Endodermal cell (in vitro differentiated cells): ENCODE data around the gene SRSF4. TPM values are rescaled to one million over a fixed set of nuclear protein-coding genes. Genes with fewer than 3 reads are reported as not detected.
A peak's percentile ranks its signal among the peaks of the same experiment; 100 is the strongest.

Experiments used
- DNase-seq: peaks from one replicate; pipeline ENCODE4 v3.0.0-alpha.2; 2017
- H3K27ac ChIP-seq: 2 replicates; pipeline ENCODE4 v1.5.1; 2013; ENCODE audit warnings: mild to moderate bottlenecking, low read depth, low read length, moderate library complexity
- H3K27me3 ChIP-seq: 2 replicates; pipeline ENCODE4 v1.6.1; 2013; ENCODE audit warnings: mild to moderate bottlenecking, low read length, moderate library complexity; ENCODE audit not compliant: insufficient read depth, control insufficient read depth, poor library complexity, severe bottlenecking
- H3K36me3 ChIP-seq: 2 replicates; pipeline ENCODE4 v1.7.0; 2013; ENCODE audit warnings: mild to moderate bottlenecking, low read length, moderate library complexity; ENCODE audit not compliant: control insufficient read depth, insufficient read depth
- H3K4me1 ChIP-seq: one replicate; pipeline ENCODE4 v1.7.0; 2013; ENCODE audit warnings: low read length; ENCODE audit not compliant: control insufficient read depth, insufficient read depth
- H3K4me3 ChIP-seq: 2 replicates; pipeline ENCODE4 v1.5.1; 2013; ENCODE audit warnings: mild to moderate bottlenecking, low read length, moderate library complexity
- H3K9ac ChIP-seq: 2 replicates; pipeline ENCODE4 v1.6.1; 2013; ENCODE audit warnings: mild to moderate bottlenecking, low read length, moderate library complexity; ENCODE audit not compliant: poor library complexity, severe bottlenecking; ENCODE audit errors: extremely low read depth
- H3K9me3 ChIP-seq: 2 replicates; pipeline ENCODE4 v1.6.1; 2013; ENCODE audit warnings: mild to moderate bottlenecking, low read length, moderate library complexity; ENCODE audit not compliant: control insufficient read depth
- H3K27ac Mint-ChIP-seq: 2 replicates; pipeline ENCODE4 v1.8.0; 2020; ENCODE audit warnings: mixed read lengths
- H3K27me3 Mint-ChIP-seq: 2 replicates; pipeline ENCODE4 v1.8.0; 2021; ENCODE audit warnings: mild to moderate bottlenecking, mixed read lengths; ENCODE audit not compliant: insufficient read depth
- H3K36me3 Mint-ChIP-seq: 2 replicates; pipeline ENCODE4 v1.8.0; 2020; ENCODE audit warnings: low read depth, mixed read lengths
- H3K4me1 Mint-ChIP-seq: 2 replicates; pipeline ENCODE4 v1.8.0; 2020; ENCODE audit warnings: mixed read lengths
- H3K4me3 Mint-ChIP-seq: 2 replicates; pipeline ENCODE4 v1.8.0; 2020; ENCODE audit warnings: mild to moderate bottlenecking, moderate library complexity, mixed read lengths
- H3K9me3 Mint-ChIP-seq: 2 replicates; pipeline ENCODE4 v1.8.0; 2020; ENCODE audit warnings: mild to moderate bottlenecking, mixed read lengths
- WGBS, 2 experiments: methylation state at CpG; one replicate each; pipeline versions ENCODE4 v1.1.5 to v1.1.7; 2013; ENCODE audit warnings: missing lambda C conversion rate in 2 of 2, mixed read lengths in 1 of 2; ENCODE audit not compliant: insufficient coverage in 1 of 2, insufficient read length in 1 of 2; 5-methylcytosine and 5-hydroxymethylcytosine counted together
- total RNA-seq, 2 donors: library from RNA; stranded (reverse); fragmentation: NEBNext Ultra II Directional in 1 of 2; extraction: Animal tissue kit (Norgen Biotek cat#: 25700) in 1 of 2; gene quantifications; 2 replicates in 1 of 2; 3 replicates in 1 of 2; pipeline ENCODE4 v1.2.1, GENCODE V29; 2021
- TF ChIP-seq, protein P1 (sequence below): fragments of 200-600 bp; sonication (generic); conservative IDR thresholded peaks from 2 replicates; pipeline ENCODE4 v1.5.0; 2021; ENCODE audit warnings: antibody characterized with exemption, mild to moderate bottlenecking

SRSF4 gene
- total RNA-seq, 2 donors from 2014 or later = 89.1 to 107 TPM

DNA sequence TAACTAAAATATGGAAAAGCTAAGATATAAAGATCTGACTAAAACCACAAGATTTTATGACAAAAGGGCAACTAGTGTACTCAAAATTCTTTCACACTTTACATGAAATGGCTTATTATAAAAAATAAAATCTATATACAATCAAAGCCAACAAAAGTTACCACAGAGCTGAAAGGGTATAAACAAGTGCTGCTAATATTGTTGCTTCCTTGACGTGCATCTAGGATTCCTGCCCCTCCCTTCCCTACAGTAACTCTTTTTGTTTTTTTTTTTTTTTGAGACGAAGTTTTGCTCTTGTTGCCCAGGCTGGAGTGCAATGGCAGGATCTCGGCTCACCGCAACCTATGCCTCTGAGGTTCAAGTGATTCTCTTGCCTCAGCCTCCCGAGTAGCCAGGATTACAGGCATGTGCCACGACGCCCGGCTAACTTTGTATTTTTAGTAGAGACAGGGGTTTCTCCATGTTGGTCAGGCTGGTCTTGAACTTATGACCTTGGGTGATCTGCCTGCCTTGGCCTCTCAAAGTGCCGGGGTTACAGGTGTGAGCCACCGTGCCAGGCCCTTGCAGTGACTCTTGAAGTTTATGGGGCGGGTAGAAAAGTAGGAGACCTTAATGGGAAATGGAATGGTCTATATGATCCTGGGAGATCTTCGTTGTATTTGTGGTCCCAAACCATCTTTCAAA, 4.5 kb downstream of the SRSF4 start:
- TF ChIP-seq, protein P1, sequence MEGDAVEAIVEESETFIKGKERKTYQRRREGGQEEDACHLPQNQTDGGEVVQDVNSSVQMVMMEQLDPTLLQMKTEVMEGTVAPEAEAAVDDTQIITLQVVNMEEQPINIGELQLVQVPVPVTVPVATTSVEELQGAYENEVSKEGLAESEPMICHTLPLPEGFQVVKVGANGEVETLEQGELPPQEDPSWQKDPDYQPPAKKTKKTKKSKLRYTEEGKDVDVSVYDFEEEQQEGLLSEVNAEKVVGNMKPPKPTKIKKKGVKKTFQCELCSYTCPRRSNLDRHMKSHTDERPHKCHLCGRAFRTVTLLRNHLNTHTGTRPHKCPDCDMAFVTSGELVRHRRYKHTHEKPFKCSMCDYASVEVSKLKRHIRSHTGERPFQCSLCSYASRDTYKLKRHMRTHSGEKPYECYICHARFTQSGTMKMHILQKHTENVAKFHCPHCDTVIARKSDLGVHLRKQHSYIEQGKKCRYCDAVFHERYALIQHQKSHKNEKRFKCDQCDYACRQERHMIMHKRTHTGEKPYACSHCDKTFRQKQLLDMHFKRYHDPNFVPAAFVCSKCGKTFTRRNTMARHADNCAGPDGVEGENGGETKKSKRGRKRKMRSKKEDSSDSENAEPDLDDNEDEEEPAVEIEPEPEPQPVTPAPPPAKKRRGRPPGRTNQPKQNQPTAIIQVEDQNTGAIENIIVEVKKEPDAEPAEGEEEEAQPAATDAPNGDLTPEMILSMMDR = no peak
- Mint-ChIP-seq H3K27ac (peak overlapping the region; percentile 81), H3K4me3 (no peak overlapping the region), H3K27me3 (no peaks in the 10 kb centered on the region), H3K4me1 (peaks cover 22% of the 10 kb centered on the region), H3K36me3 (peaks cover 42% of the 10 kb centered on the region), H3K9me3 (peaks cover 3% of the 10 kb centered on the region)
- H3K9ac ChIP-seq = no peak overlapping the region
- no peaks in the 10 kb centered on the region for H3K4me1 ChIP-seq
- H3K27me3 ChIP-seq = no peaks in the 10 kb centered on the region
- H3K4me3 ChIP-seq = no peak overlapping the region
- H3K9me3 ChIP-seq = peaks cover 5% of the 10 kb centered on the region
- 95 to 96% methylated on average over 10 to 12 of the region's 12 CpGs for whole genome bisulfite sequencing, 2 experiments
- H3K36me3 ChIP-seq = peaks cover 46% of the 10 kb centered on the region
- no peak overlapping the region for H3K27ac ChIP-seq
- peak; percentile 38 for DNase-seq

DNA sequence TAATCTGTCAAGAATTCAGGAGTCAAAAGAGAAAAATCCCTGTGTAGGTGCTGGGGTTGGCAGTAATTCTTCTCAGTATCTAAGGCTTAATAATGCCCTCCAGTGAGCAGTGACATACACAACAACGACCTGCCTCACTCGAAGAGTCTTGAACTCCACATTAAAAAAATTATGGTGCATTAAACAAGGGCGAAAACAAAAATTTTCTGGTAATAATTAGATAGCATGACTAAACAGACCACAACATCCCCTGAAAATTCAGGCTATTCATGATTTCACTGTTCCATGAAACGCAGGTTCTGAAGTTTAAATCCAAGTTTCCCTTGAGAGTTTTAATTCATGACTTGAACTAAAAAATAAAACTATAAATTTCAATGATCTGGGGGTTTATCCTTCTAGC, 5.1 kb downstream of the SRSF4 start:
- peak; percentile 7 for DNase-seq
- H3K4me3 ChIP-seq = no peak overlapping the region
- Mint-ChIP-seq H3K36me3 (peaks cover 46% of the 10 kb centered on the region), H3K27me3 (no peaks in the 10 kb centered on the region), H3K9me3 (peaks cover 3% of the 10 kb centered on the region), H3K4me3 (no peak overlapping the region), H3K27ac (no peak overlapping the region), H3K4me1 (peaks cover 23% of the 10 kb centered on the region)
- H3K27ac ChIP-seq = no peak overlapping the region
- H3K9me3 ChIP-seq = peaks cover 5% of the 10 kb centered on the region
- peaks cover 52% of the 10 kb centered on the region for H3K36me3 ChIP-seq
- peaks cover 3% of the 10 kb centered on the region for H3K4me1 ChIP-seq
- WGBS, 2 experiments = 82% methylated on average over 4 of the region's 4 CpGs; no CpG with 5 or more reads in 1 of the 2 experiments
- TF ChIP-seq, protein P1 = no peak
- H3K27me3 ChIP-seq = no peaks in the 10 kb centered on the region
- no peak overlapping the region for H3K9ac ChIP-seq

DNA sequence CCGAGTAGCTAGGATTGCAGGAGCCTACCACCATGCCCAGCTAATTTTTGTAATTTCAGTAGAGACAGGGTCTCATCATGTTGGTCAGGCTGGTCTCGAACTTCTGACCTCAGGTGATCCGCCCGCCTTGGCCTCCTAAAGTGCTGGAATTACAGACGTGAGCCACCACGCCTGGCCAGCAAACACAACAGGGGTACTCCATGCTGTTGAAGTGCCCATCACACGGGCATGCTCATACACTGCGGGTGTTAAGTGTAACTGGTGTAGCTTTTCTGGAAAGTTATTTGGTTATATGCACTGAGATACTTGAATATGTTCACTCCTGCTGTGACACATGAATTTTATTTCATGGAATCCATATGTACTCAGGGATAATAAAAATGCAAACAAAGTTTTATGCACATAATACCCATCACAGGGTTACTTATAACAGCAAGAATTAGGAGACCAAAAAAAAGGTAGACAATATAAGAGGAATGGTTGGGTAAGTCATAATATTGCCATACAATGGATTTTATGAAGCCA, 9.2 kb downstream of the SRSF4 start:
- H3K4me1 ChIP-seq = peaks cover 9% of the 10 kb centered on the region
- Mint-ChIP-seq H3K4me1 (peaks cover 20% of the 10 kb centered on the region), H3K36me3 (peaks cover 33% of the 10 kb centered on the region), H3K27ac (peak overlapping the region; percentile 30), H3K9me3 (peaks cover 3% of the 10 kb centered on the region), H3K4me3 (no peak overlapping the region), H3K27me3 (no peaks in the 10 kb centered on the region)
- H3K4me3 ChIP-seq = no peak overlapping the region
- no peak for DNase-seq
- no peak overlapping the region for H3K27ac ChIP-seq
- peaks cover 5% of the 10 kb centered on the region for H3K9me3 ChIP-seq
- WGBS, 2 experiments = 85 to 94% methylated on average over 8 of the region's 8 CpGs
- H3K36me3 ChIP-seq = peaks cover 67% of the 10 kb centered on the region
- TF ChIP-seq, protein P1 = no peak
- H3K27me3 ChIP-seq = no peaks in the 10 kb centered on the region
- no peak overlapping the region for H3K9ac ChIP-seq
